ENCODE measurements around the gene GEMIN7. TPM values are rescaled to one million over a fixed set of nuclear protein-coding genes. Genes with fewer than 3 reads are reported as not detected.

Gene GEMIN7
- total and polyA plus RNA-seq, 2 of the 13 experiments (the other 11 are each of a cell fraction or from before 2014, with no cell fraction given) = 24.1 to 30.6 TPM

DNA sequence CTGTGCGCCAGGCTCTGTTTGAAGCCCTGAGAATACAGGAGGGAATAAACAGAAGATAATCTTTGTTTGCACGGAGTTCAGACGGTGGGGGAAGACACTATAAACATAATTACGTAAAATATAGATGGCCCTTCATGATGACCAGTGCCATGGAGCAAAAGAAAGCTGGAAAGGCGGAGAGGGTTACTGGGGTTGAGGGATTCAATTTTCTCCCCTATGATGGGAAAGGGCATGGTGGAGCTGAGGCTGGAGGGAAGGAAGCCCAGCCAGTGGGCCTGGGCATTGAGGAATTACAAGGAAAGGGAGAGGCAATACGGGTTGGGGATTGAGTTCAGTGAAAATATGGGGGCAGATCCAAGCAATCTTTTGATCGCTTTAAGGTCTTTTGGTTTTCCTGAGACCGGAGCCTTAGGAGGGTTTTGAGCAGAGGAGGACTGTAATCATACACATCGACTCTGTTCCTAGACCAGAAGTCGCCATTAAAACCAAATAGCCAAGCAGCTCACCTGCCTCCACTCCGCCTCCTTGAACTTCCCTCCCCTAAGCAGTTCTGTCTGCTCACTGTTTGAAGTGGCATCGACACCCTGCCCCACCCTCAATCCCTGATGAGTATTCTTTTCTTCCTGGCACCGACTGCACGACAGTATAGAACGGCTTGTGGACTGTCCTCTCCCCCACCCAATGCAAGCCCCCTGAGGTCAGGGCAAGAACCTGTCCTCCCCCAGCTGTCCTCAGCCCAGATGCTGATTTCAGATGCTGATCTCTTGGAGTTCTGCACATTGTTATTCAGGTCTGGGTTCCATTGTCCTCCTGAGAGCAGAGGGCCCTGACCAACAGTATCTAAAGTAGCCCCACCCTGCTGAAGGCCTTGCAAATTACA is 2.0 kb upstream of the GEMIN7 start:
- H3K79me2 ChIP-seq (ENCODE audit: insufficient read depth, low read length) = peaks cover 29% of the 10 kb centered on the region
- in situ Hi-C loops (cut with HindIII; ENCODE audit: extremely low pct_ligation_motif_present, low pct_unique_long_range_greater_than_20kb) = no loop called here
- TF ChIP-seq ZC3H13 (CRISPR knock-in tag; IDR thresholded peaks at IDR 0.05) (0 out of 2 replicates have a peak, but pooled peaks have one; percentile 28), REPIN1 (CRISPR knock-in tag; IDR thresholded peaks at IDR 0.05; ENCODE audit: borderline replicate concordance, low read depth) (no peak), ZBTB38 (CRISPR knock-in tag; IDR thresholded peaks at IDR 0.05) (peak; percentile 56; the same call in 1 of the 2 replicates), ZNF724P (CRISPR knock-in tag; IDR thresholded peaks at IDR 0.05; ENCODE audit: borderline replicate concordance) (0 out of 2 replicates have a peak, but pooled peaks have one; percentile 37), REL (CRISPR knock-in tag; conservative IDR thresholded peaks at IDR 0.05) (0 out of 2 replicates have a peak, but pooled peaks have one; percentile 55)

More for the DNA sequence above, 2.0 kb upstream of the GEMIN7 start:
- no peaks in the 10 kb centered on the region; a peak in 1 of 5 replicates for H3K27me3 ChIP-seq (ENCODE audit: control insufficient read depth in 1 of 2, insufficient read depth in 2 of 2, low read length in 2 of 2)
- peaks cover 4 to 5% of the 10 kb centered on the region in 2 experiments; a peak in 4 of 5 replicates for H3K36me3 ChIP-seq (replicated peaks in 1 of 2; ENCODE audit: control insufficient read depth in 1 of 2, insufficient read depth in 2 of 2, low read length in 2 of 2)
- H3K4me2 ChIP-seq (ENCODE audit: low read depth, low read length) = peak overlapping the region; percentile 84
- ChIA-PET CTCF (ENCODE audit: low intra/inter-chr PET ratio, low total read pairs) (no interaction called here), POLR2A (interaction anchor here (0.7 to 3.1 kb wide), 4 partner anchors 15 to 27 kb away, joined by 3 to 10 read pairs (median 6); partner anchors contain the start of gene PPP1R37)
- FAIRE-seq (no peak), DNase-seq (ENCODE audit: low spot score) (no peak), ATAC-seq (no peak)
- no TSS peak for BruUV-seq (replicated peaks)
- no peaks in the 10 kb centered on the region for H3K9me3 ChIP-seq (ENCODE audit: low read length)
- H4K20me1 ChIP-seq (ENCODE audit: insufficient read depth, low read length) = no peaks in the 10 kb centered on the region
- H3K27ac ChIP-seq (ENCODE audit: extremely low read length, insufficient read depth, low read length) = peak overlapping the region; percentile 66
- H3K4me1 ChIP-seq (ENCODE audit: insufficient read depth, low read length) = peaks cover 51% of the 10 kb centered on the region
- H3K4me3 ChIP-seq (replicated peaks in 1 of 3; ENCODE audit: insufficient read depth in 1 of 3, low read depth in 2 of 3, low read length in 3 of 3) = peak overlapping the region; percentile 58 to 88 (median 82)
- WGBS (ENCODE audit: low lambda C conversion rate) = 50% methylated on average over 14 of the region's 15 CpGs
- intact Hi-C loops (cut with micrococcal nuclease; ENCODE audit: unreplicated experiment) = loop anchor here (5.0 kb wide), 1 partner anchor 50 kb away; no protein-coding TSS in a partner anchor
- H2AFZ ChIP-seq (ENCODE audit: low read length) = peak overlapping the region; percentile 51
- H3K9ac ChIP-seq (ENCODE audit: insufficient read depth, low read depth, low read length) = peak overlapping the region; percentile 67
